Gastroesophageal sphincter (tissue), 3 donors: ENCODE measurements around the gene CDAN1.

Experiments used
- POLR2A ChIP-seq, 2 donors: fragments of 450-650 bp; IDR thresholded peaks; one replicate each; pipeline ENCODE4 v1.6.1; 2017; ENCODE audit warnings: antibody characterized with exemption in 2 of 2, mild to moderate bottlenecking in 2 of 2, moderate library complexity in 1 of 2
- POLR2AphosphoS5 ChIP-seq: sonication (generic); formaldehyde crosslinking; IDR thresholded peaks from one replicate; pipeline ENCODE4 v1.6.1; 2017; ENCODE audit warnings: antibody characterized with exemption
- TF ChIP-seq, protein P1 (sequence below), 4 experiments: fragments of 200-600 bp in 2 of 4; fragments of 450-650 bp in 2 of 4; sonication (generic) in 1 of 4; IDR thresholded peaks; one replicate each; pipeline ENCODE4 v1.5.1; 2017 to 2019; ENCODE audit warnings: antibody characterized with exemption in 4 of 4, mild to moderate bottlenecking in 2 of 4, moderate library complexity in 2 of 4

DNA sequence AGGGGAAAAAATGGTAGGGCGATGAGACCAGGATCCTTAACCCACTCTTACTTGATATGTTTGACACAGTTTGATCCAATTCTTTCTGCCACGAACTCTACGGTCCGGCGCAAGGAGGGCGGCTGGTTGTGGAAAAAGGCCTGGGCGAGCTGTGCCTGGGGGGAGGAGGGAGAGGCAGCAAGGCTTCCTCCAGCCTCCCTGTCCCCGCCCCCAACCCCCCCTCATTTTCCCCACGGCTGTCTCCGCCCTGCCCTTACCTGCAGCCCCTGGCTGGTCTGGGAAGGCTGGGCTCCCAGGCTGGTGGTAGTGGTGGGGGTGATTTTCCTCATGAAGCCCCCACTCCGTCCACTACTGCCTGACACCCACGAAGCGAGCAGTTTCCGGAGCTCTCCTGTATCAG is 8.0 kb downstream of the CDAN1 start:
- no peak for TF ChIP-seq POLR2A (IDR thresholded peaks at IDR 0.05)
- no peak for TF ChIP-seq POLR2AphosphoS5
- TF ChIP-seq, protein P1, sequence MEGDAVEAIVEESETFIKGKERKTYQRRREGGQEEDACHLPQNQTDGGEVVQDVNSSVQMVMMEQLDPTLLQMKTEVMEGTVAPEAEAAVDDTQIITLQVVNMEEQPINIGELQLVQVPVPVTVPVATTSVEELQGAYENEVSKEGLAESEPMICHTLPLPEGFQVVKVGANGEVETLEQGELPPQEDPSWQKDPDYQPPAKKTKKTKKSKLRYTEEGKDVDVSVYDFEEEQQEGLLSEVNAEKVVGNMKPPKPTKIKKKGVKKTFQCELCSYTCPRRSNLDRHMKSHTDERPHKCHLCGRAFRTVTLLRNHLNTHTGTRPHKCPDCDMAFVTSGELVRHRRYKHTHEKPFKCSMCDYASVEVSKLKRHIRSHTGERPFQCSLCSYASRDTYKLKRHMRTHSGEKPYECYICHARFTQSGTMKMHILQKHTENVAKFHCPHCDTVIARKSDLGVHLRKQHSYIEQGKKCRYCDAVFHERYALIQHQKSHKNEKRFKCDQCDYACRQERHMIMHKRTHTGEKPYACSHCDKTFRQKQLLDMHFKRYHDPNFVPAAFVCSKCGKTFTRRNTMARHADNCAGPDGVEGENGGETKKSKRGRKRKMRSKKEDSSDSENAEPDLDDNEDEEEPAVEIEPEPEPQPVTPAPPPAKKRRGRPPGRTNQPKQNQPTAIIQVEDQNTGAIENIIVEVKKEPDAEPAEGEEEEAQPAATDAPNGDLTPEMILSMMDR (IDR thresholded peaks at IDR 0.05) = no peak
